Measurements from ENCODE around the gene PLGLB1. TPM values are rescaled to one million over a fixed set of nuclear protein-coding genes. Genes with fewer than 3 reads are reported as not detected.

Gene PLGLB1
- total RNA-seq, result not detected in 2 replicates

GRCh38 chr2:87021744-87022143, at the start of gene PLGLB1:
TSS of gene PLGLB1 (minus strand) at chr2:87021844. CDS start at chr2:87021783, 61 bp downstream.

Other genes starting within 250 kb of the PLGLB1 start
- not detected in 2 replicates for gene CD8A, start 230.9 kb downstream of the PLGLB1 start, total RNA-seq
- gene CD8B, start 160.0 kb downstream of the PLGLB1 start, total RNA-seq, result not detected in 2 replicates
- gene RGPD1, start 79.7 kb downstream of the PLGLB1 start, total RNA-seq, result under 0.01 and 0.35 TPM in 2 replicates